Esophagus muscularis mucosa (tissue), 4 donors: ENCODE results near the gene C6orf52.

Source experiments
- EP300 ChIP-seq: sonication (generic); formaldehyde crosslinking; IDR thresholded peaks from one replicate; pipeline ENCODE4 v1.6.1; 2017; ENCODE audit warnings: antibody characterized with exemption
- POLR2A ChIP-seq: fragments of 450-650 bp; IDR thresholded peaks from one replicate; pipeline ENCODE4 v1.6.1; 2017; ENCODE audit warnings: antibody characterized with exemption, moderate library complexity, mild to moderate bottlenecking, low read depth
- POLR2AphosphoS5 ChIP-seq, 2 donors: sonication (generic); formaldehyde crosslinking; IDR thresholded peaks; one replicate each; pipeline ENCODE4 v1.6.1; 2017; ENCODE audit warnings: antibody characterized with exemption in 2 of 2
- TF ChIP-seq, protein P1 (sequence below), 3 experiments: fragments of 200-600 bp in 2 of 3; fragments of 450-650 bp in 1 of 3; sonication (generic) in 2 of 3; IDR thresholded peaks; one replicate each; pipeline ENCODE4 v1.5.1; 2017 to 2019; ENCODE audit warnings: antibody characterized with exemption in 3 of 3, mild to moderate bottlenecking in 2 of 3, moderate library complexity in 1 of 3

GRCh38 chr6:10641528-10641927, 52.9 kb downstream of the C6orf52 start:
- TF ChIP-seq POLR2AphosphoS5 (IDR thresholded peaks at IDR 0.05) (no peak), POLR2A (no peak), EP300 (no peak)
- TF ChIP-seq, protein P1, sequence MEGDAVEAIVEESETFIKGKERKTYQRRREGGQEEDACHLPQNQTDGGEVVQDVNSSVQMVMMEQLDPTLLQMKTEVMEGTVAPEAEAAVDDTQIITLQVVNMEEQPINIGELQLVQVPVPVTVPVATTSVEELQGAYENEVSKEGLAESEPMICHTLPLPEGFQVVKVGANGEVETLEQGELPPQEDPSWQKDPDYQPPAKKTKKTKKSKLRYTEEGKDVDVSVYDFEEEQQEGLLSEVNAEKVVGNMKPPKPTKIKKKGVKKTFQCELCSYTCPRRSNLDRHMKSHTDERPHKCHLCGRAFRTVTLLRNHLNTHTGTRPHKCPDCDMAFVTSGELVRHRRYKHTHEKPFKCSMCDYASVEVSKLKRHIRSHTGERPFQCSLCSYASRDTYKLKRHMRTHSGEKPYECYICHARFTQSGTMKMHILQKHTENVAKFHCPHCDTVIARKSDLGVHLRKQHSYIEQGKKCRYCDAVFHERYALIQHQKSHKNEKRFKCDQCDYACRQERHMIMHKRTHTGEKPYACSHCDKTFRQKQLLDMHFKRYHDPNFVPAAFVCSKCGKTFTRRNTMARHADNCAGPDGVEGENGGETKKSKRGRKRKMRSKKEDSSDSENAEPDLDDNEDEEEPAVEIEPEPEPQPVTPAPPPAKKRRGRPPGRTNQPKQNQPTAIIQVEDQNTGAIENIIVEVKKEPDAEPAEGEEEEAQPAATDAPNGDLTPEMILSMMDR (IDR thresholded peaks at IDR 0.05) = no peak
